Inflammatory macrophage (primary cell): ENCODE measurements around the gene BARD1.
"Not testable (repeated sequence)": the region's sequence is repeated elsewhere in the genome, so short reads cannot be mapped to it uniquely, and the experiment has no call there.

ENCODE experiments used
- DNase-seq, 2 donors: peaks; one replicate each; pipeline ENCODE4 v3.0.0-alpha.2; 2020 to 2022

The BARD1 gene

DNA sequence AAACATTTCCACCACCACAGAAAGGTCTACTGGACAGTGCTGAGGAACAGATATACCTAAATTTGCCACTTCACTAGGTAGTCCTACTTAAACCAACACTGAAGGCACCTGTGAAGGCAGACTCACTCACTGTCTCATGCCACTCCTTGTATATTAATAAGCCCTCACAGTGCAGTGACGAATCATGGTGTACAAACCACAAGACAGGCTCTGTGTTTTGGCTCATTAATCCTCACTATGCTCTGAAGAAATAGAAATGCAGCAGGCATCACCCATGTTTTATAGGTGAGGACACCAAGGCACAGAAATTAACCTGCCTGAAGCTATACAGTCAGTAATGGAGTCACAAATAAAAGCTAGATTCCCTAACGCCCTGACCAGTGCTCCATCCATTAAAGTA is 44.3 kb downstream of the BARD1 start:
- no peak for DNase-seq

DNA sequence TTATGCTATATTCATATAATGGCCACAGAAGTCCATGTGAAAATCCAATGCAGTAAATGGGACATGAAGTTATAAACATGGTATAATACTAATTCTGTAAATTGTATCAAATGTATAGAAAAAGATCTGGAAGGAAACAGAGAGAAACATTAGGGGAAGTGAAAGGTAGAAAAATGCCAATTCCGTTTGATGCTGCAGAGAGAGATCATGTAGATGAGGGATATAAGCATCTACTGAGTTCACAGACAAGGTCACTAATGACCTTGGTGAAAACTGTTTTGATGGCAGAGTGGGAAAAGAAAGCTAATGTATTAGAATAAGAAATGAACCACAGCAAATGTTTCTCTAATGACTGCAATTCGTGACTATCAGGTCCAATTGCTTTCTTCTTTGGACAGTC is 56.0 kb downstream of the BARD1 start:
- DNase-seq, result no peak

DNA sequence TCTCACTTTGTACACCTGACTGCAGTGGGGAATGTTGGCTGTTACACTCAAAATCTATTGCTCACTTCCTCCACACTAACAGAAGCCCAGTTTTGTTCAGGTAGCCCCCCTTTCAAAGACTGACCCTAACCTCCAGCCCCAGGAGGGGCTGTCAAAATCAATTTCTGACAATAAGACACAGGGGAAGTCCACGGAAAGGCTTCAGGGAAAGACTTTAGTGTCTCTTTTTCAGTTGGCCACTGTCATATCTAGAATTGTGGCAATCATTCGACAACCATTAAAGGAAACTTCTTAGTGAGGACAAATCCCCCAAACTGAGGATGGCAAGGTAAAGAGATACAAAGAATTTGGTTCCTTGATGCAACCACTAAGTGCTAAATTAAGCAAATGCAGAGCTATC is 59.0 kb downstream of the BARD1 start:
- DNase-seq, result no peak

DNA sequence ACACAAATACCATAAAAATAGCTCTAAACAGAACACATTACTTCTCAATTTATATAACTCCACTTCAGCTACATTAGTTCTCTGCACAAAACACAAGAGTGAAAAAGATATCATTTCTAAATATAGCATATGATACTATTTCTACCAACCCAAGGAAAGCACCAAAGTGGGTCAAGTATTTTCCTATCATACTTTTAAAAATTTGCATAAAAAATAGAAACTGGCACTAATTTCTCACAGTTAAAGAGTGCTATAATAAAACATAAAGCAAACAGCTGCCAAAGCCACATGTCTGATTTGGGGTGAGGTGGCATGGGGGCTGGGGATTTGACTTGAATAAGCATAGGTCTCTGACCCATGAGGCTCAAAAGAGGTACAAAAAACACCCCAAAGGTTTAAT is 61.5 kb downstream of the BARD1 start:
- DNase-seq, result no peak

DNA sequence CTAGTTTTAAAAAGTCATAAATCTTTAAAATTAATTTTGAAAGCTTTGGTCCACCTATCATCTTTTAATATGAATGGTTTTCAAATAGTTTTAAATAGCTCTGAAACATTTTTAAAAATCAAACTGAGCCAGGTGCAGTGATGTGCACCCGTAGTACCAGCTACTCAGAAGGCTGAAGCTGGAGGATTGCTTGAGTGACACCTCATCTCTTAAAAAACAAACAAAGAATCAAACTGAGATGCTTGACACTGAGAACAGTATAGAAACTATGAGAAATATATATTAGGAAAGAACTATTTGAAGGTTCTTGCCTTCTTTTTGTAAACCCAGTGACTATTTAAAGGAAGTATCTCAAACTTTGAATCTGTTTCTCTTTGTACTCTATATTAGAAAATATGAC is 67.4 kb downstream of the BARD1 start:
- DNase-seq, result no peak

DNA sequence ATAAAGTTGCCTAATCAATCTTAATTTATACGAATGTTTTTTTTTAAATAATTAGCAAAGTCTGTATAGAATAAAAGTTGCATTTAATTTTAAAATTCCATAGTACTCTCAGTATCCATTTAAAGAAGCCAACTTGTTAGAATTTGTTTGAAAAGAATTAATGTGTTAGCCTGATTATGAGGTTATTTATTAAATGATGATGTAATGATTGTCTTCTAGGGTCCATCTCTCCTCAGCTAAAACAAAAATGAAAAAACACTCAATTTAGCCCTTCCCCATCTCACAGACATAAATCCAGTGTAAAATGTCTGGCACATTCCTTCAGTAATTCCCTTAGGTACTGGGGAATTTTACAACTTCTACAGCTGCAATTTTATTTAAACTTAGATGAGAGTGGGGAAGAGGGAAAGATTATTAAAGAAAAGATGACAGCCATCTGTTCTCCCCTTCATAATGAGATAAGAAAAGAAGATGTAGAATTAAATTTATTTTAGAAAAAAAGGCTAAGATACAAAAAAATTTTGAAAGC is 68.6 kb downstream of the BARD1 start:
- no peak for DNase-seq

DNA sequence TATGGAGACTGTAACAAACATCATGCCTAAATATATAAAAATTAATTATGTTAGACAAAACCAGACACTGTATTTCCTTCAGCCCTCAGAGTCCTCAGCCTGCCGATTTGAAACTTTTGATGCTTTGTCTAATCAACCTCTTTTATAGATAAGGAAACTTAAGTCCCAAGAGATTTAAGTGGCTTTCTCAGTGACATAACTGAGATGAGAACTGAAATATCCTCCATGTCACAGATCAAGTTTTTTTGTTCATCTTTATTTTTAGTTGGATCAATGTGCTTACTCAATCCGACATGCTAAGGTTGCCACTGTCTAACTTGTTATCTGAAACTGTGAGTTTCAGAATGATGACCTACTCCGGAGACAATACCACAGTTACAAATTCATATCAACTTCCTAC is 72.3 kb downstream of the BARD1 start:
- no peak for DNase-seq

DNA sequence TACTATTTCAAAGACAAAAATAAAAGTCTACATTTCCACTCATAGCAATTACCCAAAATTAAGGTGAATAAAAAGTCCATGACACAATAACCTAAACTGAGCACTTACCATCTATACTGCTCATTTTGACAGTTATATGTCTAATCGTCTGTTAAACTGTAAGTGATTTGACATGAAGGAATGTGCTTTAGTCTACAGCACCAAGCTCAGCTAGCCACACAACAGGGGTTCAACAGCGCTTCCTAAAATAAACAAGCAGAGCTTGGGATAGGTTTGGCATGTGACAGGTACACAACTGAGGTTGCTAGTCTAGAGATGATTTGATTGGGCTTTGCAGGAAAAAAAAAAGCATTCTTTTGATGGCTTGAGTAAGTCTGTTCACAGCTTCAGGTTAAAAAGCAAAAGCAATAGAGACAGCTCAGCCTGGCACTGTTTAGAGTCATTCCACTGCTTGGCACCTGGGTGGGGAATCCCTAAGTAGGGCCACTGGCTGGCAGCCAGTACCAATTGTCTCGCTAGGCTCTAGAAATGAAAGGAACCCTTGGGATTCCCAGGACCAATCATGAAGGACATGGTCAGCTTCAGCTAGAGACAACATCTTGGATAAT is 78.6 kb downstream of the BARD1 start:
- DNase-seq, result no peak

DNA sequence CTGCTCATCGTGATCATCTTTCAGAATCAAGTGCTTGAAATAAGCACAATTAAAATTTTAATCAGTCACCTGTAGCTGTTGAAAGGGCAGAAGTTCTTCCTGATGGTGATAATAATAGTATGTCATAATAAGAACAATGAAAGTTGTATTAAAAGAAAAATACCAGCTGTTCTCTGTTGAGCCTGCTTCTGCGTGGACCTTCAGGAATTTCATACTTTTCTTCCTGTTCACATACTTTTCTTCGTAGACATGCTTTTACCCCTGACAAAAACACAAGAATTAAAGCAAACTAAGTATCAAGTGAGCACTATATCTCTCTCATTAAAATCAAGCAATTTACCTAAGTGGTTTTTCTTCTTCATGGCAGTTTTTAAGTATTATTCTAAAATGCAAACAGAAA is 79.2 kb downstream of the BARD1 start:
- no peak for DNase-seq

DNA sequence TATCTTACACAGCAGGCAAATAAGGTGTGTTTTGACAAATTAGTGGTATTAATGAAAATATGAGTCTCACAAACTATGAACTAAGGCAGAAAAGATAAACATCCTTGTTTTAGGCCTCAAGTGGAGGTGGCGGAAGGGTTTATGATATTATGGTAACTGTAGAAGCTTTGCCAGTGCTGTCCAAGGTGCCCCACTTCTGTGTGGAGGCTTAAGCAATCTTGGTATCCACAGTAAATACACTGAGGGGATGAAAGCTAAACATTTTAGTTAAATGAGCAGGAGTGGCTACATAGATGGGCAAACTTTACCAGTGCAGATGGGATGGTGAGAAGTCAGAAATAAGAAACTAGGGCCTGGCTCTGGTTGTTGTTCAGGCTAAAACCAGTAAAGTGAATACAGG is 84.7 kb downstream of the BARD1 start:
- no peak for DNase-seq

DNA sequence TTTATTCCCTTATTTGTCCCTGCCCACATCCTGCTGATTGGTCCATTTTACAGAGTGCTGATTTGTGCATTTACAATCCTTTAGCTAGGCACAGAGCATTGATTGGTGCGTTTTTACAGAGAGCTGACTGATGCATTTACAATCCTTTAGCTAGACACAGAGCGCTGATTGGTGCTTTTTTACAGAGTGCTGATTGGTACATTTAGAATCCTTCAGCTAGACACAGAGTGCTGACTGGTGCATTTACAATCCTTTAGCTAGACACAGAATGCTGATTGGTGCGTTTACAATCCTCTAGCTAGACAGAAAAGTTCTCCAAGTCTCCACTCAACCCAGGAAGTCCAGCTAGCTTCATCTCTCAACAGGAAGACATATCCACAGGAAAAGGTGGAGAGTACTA is 91.6 kb downstream of the BARD1 start:
- not testable (repeated sequence) for DNase-seq

DNA sequence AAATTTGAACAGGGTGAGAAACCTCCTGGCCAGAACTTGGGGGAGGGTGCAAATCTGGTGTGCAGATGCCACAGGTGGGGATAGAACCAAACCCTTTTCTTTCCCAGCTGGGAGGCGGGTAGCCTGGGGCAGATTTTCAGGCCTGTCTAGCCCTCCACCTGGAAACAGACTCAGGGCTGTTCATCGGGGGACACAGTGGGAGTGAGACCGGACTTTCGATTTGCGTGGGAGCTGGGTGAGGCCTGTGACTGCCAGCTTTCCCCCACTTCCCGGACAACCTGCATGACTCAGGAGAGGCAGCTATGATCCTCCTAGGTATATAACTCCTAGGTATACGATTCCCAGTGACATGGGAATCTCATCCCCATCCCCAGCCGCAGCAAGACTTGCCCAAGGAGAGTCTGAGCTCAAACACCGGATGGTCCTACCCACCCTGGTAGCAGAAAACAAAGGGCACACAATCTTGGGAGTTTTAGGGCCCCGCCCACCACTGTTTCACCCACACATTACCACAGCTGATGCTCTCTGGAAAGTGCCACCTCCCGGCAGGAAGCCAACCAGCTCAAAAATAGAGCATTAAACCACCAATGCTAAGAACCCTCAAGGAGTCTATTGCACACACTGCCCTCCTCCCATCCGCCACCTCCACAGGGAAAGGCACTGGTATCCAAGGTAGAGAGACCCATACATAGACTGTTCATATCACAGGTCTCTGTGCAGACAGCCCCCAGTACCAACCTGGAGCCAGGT is 92.5 kb downstream of the BARD1 start:
- DNase-seq, result no peak

DNA sequence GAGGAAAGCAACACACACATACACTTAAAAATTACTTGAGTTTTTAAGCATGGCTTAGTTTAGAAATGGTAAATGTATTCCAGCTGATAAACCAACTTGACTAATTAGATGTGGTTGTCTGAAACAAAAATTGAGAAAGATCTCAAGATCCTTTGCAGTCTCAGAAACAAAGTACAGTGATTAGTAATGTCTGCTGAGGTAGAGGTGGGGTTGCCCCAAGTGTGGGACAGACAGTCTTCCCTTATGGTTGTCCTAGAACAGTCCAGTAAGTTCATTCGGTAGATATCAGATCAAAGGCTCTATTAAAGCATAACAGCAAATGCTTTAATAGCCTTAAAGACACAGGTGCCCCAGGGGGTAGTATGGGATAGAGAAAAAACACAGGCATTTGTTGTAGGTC is 94.5 kb downstream of the BARD1 start:
- DNase-seq, result no peak

DNA sequence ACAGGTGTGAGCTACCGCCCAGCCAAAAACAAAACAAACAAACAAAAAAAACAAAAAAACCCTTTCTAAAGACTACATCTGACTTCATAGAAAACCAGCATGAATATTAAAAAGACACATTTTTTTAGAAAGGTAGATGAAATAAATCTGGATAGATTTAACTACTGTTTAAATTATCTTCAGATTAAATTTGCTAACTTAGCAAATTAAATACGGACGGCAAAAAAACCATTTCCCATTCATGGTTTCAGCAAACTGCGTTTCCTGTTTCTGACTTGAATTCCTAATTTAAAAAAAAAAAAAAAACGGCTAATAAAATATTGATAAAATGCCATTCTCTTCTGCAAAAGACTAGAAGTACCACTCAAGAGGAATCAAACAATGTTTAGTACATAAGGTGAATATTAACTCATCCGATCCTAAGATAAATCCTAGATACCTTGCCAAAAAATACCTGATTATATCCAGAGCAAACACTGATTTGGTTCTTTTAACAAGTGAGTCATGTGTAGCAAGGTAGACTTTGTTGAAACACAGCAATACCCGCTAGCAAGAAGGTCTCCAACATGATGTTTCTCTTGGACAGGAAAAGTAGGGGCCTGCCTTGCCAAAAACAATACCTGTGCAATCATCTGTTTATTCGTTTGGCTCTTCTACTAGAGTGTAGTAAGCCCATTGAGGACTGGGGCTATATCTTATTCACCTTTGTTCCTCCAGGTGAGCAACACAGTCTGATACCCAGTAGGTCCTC is 96.2 kb downstream of the BARD1 start:
- no peak for DNase-seq

DNA sequence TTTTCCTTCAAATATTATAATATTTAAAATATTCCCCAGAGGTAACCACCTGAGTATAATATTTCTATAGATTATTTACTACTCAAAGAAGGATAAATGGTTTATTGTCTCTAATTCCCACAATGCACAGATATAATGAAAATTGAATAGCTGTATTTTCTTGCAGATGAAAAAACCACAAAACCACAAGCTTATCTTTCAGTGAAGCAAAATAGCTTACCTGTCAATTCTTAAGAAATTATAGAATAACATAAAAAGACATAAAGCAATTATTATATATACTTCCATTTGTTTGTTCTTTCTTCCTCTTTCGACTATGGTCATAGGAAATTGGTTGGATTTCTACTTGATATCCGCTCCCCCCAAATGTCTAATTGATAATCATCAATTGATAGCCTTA is 98.8 kb downstream of the BARD1 start:
- DNase-seq, result no peak

DNA sequence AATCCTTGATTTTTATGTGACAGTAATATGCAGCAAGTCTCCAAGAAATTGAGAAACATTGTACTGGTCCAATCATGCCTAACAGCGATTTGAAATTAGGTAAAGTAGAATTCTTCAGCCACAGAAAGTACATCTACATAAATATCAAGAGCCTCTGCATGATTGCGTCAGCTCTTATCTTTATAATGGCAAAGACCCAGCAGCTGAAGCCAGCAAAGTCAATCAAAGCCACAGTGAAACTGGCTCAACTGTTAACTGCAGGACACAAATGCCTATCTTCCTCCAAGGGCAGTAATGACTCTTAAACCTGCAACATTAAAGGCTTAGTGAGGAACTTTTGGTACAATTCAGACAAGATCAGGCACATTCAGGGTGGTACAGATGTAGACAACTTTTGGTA is 102.5 kb downstream of the BARD1 start:
- DNase-seq, result no peak

DNA sequence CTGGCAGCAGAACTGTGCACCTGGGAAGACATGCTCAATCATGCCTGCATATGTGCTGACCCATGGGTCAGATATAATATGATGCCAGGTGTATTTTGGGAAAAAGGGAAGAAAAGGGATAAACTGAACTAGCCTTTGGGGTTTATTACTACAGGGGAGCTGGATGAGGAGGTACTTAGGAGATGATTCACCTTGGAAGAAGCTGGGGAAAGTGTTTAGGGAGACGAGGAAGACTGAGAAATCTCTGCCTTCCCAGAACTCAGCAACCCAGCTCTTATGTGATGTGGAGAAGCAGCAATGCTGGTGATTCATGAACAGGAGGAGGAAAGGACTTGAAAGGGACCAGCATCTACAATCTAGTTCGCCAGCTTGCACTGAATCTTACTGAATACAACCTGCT is 110.2 kb downstream of the BARD1 start:
- no peak for DNase-seq

DNA sequence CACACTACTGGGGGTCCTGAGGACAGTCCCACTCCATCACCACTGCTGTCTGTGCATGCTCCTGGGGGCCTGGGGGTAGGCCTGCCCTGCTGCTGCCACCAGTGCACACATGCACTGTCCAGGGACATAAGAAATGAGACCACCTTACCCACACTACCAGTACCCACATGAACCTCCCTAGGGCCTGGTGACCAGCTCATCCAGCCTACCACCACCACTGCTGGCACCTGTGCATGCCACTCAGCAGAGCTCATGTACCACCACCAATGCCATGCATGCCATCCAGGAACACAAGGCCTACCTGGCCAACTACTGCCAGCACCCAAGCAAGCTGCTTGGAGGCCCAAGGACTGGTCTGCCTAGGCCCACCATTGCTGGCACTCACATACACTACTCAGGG is 112.8 kb downstream of the BARD1 start:
- no peak for DNase-seq

DNA sequence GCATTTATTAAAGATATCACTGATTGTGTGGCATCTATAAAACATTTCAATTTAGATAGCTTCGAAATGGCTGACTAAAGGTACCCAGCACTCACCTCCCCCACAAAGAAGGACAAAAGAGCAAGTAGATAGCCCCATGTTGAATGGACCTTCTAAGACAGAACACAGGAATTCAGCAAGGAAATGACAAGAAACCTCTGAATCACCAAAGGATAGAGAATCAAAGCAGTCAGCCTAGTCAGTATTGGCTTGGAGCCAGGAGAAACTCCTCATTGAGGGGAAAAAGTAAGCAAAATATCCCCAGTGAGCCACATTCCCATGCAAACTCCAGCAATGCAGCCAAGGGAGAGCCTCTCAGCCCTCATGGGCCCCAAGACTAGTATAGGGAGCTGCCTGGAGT is 113.7 kb downstream of the BARD1 start:
- no peak for DNase-seq

DNA sequence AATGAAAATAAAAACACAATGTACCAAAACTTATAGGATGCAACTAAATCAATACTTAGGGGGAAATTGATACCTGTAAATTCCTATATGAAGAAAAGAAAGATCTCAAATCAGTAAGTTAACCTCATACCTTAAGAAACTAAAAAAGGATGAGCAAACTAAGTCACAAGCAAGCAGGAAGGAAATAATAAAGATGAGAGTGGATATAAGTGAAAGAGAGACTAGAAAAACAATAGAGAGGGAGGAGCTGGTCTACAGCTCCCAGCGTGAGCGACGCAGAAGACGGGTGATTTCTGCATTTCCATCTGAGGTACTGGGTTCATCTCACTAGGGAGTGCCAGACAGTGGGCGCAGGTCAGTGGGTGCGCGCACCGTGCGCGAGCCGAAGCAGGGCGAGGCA is 125.9 kb downstream of the BARD1 start:
- not testable (repeated sequence) for DNase-seq

DNA sequence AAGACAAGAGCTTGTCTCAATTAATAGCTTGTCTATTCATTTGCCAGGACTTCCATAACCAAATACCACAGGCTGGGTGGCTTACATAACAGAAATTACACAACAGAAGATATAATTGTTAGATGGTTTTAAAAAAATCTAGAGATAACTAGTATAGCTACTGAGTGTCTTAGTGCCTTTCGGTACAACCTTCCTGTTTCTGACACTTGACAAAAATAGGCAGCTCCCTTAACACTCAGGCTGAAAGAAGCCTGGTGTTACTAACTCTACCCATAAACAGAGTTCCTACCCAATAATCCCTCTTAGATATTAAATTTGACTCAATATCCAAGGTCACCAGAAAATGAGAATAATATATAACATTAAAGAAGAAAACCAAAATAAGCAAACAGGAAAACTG is 129.7 kb downstream of the BARD1 start:
- no peak for DNase-seq

DNA sequence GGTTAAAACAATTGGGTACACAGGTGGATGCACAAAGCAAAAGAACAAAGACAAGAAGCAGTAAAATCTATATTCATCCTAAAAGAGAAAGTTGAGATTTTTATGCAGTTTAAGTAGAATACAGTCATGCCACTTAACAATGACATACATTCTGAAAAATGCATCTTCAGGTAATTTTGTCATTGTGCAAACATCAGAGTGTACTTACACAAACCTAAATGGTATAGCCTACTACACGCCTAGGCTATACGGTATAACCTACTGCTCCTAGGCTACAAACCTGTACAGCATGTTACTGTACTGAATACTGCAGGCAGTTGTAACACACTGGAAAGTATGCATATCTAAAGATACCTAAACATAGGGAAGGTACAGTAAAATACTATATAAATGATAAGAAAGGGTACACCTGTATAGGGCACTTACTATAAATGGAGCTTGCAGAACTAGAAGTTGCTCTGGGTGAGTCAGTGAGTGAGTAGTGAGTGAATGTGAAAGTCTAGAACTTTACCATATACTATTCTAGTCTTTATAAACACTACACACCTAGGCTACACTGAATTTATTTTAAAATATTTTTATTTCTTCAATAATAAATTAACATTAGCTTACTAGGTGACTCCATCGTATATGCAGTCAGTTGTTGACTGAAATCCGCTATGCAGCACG is 132.9 kb downstream of the BARD1 start:
- DNase-seq, result no peak
